ENCODE measurements around the gene PDCD11. TPM values are rescaled to one million over a fixed set of nuclear protein-coding genes. Genes with fewer than 3 reads are reported as not detected.

PDCD11 gene
- total and polyA plus RNA-seq, 4 donors, result 8.3 to 20.9 (median 9.8) TPM

DNA sequence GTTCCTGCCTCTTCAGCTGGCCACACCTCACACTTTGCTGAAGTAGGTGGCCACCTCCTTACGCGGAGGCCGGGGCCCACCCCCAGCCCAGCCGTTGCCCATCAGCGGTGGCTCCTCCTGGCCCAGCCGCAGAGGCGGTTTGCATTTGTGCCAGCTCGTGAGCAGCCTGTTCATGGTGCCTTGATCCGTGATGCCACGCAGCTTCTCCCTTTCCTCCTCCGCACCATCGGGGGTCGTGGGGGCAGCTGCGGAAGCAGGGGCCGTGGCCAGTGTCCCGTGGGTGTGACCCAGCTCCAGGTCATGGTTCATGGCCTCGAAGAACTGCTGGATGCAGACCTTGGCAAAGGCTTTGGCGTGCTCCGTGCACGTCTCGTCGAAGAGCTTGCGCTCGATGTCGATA lies 58.8 kb downstream of the PDCD11 start:
- no peak for DNase-seq (ENCODE audit: low spot score)
- WGBS, result 88% methylated on average over 25 of the region's 25 CpGs

DNA sequence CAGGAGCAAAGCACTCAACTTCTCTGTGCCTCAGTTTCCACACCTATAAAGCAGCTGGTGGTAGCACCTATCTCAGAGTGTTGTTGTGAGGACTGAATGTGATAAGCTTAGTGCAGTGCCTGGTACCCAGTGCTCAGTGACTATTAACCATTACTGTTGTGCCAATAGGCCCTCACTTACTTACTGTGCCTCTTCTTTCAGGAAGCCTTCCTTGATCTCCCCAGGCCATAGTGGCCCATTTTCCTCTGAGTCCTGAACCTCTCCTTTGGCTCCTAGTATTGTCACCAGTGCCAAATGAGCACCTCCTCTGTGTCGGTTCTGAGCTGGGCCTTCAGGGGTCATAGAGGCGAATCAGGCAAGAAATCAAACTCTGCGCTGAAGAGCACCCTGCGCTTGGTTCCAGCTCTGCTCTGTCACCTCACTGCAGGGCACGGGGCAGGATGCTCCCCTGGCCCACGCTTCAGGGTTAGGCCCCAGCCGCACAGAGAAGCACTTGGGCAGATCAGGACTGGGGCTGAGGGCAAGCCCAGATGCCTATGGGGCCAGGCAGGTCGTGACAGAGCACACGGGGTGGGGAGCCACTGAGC lies 59.7 kb downstream of the PDCD11 start:
- H3K27ac ChIP-seq (ENCODE audit: low read depth in 1 of 2, low read length in 2 of 2), result no peak overlapping the region
- H3K36me3 ChIP-seq (ENCODE audit: control insufficient read depth in 4 of 4, insufficient read depth in 3 of 4, low read depth in 1 of 4, low read length in 3 of 4), result no peaks in the 10 kb centered on the region
- 95% methylated on average over 9 of the region's 9 CpGs for WGBS
- H3K9ac ChIP-seq (ENCODE audit: low read depth in 1 of 2, low read length in 2 of 2), result no peak overlapping the region
- no peaks in the 10 kb centered on the region for H3K9me3 ChIP-seq (ENCODE audit: control insufficient read depth in 4 of 4, low read length in 3 of 4)
- no peak overlapping the region for H3K4me3 ChIP-seq (ENCODE audit: low read depth in 1 of 3, low read length in 3 of 3)
- no peaks in the 10 kb centered on the region for H3K27me3 ChIP-seq (ENCODE audit: control insufficient read depth in 4 of 4, insufficient read depth in 4 of 4, low read length in 3 of 4)
- TF ChIP-seq, protein P1, sequence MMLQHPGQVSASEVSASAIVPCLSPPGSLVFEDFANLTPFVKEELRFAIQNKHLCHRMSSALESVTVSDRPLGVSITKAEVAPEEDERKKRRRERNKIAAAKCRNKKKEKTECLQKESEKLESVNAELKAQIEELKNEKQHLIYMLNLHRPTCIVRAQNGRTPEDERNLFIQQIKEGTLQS (IDR thresholded peaks at IDR 0.05), result no peak
- peaks cover 0 to 5% (median 0%) of the 10 kb centered on the region in 4 donors for H3K4me1 ChIP-seq (ENCODE audit: control insufficient read depth in 4 of 4, insufficient read depth in 4 of 4, low read length in 3 of 4)
- DNase-seq (ENCODE audit: low spot score), result no peak

More for the DNA sequence above, 58.8 kb downstream of the PDCD11 start:
- no peaks in the 10 kb centered on the region for H3K27me3 ChIP-seq (ENCODE audit: control insufficient read depth in 4 of 4, insufficient read depth in 4 of 4, low read length in 3 of 4)
- no peak overlapping the region for H3K9ac ChIP-seq (ENCODE audit: low read depth in 1 of 2, low read length in 2 of 2)
- H3K4me3 ChIP-seq (ENCODE audit: low read depth in 1 of 3, low read length in 3 of 3), result no peak overlapping the region
- H3K9me3 ChIP-seq (ENCODE audit: control insufficient read depth in 4 of 4, low read length in 3 of 4), result no peaks in the 10 kb centered on the region
- no peaks in the 10 kb centered on the region for H3K36me3 ChIP-seq (ENCODE audit: control insufficient read depth in 4 of 4, insufficient read depth in 3 of 4, low read depth in 1 of 4, low read length in 3 of 4)
- no peak overlapping the region for H3K27ac ChIP-seq (ENCODE audit: low read depth in 1 of 2, low read length in 2 of 2)
- TF ChIP-seq FOXA1 (IDR thresholded peaks at IDR 0.05), result no peak
- TF ChIP-seq HNF4A (conservative IDR thresholded peaks at IDR 0.05), result no peak
- no peak for TF ChIP-seq RAD21 (IDR thresholded peaks at IDR 0.05)
- TF ChIP-seq, protein P2, sequence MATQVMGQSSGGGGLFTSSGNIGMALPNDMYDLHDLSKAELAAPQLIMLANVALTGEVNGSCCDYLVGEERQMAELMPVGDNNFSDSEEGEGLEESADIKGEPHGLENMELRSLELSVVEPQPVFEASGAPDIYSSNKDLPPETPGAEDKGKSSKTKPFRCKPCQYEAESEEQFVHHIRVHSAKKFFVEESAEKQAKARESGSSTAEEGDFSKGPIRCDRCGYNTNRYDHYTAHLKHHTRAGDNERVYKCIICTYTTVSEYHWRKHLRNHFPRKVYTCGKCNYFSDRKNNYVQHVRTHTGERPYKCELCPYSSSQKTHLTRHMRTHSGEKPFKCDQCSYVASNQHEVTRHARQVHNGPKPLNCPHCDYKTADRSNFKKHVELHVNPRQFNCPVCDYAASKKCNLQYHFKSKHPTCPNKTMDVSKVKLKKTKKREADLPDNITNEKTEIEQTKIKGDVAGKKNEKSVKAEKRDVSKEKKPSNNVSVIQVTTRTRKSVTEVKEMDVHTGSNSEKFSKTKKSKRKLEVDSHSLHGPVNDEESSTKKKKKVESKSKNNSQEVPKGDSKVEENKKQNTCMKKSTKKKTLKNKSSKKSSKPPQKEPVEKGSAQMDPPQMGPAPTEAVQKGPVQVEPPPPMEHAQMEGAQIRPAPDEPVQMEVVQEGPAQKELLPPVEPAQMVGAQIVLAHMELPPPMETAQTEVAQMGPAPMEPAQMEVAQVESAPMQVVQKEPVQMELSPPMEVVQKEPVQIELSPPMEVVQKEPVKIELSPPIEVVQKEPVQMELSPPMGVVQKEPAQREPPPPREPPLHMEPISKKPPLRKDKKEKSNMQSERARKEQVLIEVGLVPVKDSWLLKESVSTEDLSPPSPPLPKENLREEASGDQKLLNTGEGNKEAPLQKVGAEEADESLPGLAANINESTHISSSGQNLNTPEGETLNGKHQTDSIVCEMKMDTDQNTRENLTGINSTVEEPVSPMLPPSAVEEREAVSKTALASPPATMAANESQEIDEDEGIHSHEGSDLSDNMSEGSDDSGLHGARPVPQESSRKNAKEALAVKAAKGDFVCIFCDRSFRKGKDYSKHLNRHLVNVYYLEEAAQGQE (IDR thresholded peaks at IDR 0.05), result no peak
- TF ChIP-seq EGR1 (IDR thresholded peaks at IDR 0.05; ENCODE audit: low read depth in 2 of 2), result no peak
- no peak for TF ChIP-seq HNF4G (IDR thresholded peaks at IDR 0.05)
- no peak for TF ChIP-seq RXRA (IDR thresholded peaks at IDR 0.05)
- no peak for TF ChIP-seq FOXA2 (IDR thresholded peaks at IDR 0.05)
- no peak for TF ChIP-seq YY1 (IDR thresholded peaks at IDR 0.05)
- peaks cover 0 to 5% (median 1%) of the 10 kb centered on the region in 4 donors for H3K4me1 ChIP-seq (ENCODE audit: control insufficient read depth in 4 of 4, insufficient read depth in 4 of 4, low read length in 3 of 4)

DNA sequence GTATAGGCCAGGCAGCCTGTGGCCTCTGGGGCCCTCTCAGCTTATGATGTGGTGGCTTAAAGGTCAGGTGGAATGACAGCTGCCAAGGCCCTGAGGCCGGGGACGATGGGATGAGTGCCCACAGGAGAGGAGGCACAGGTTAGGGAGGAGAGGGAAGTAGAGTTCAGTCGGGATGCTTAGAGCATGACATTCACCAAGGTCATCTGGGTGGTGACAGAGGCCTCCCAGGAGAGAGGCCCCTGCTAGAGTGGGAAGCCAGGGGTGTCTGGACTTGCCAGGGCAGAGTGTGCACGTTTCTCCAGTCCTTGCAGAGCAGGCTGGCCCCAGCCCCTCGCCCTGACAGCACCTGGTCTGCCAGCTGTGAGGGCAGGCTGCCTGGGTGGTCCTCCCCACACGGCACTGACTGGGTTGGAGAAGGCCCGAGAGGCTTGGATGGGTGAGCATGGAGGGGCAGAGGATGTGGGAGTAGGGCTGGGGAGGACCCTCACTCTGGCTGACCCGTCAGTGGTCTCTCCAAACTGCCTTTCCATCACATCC lies 60.8 kb downstream of the PDCD11 start:
- WGBS, result 88% methylated on average over 8 of the region's 8 CpGs
- H3K4me1 ChIP-seq (ENCODE audit: control insufficient read depth in 4 of 4, insufficient read depth in 4 of 4, low read length in 3 of 4), result no peaks in the 10 kb centered on the region
- no peak overlapping the region for H3K9ac ChIP-seq (ENCODE audit: low read depth in 1 of 2, low read length in 2 of 2)
- no peaks in the 10 kb centered on the region for H3K36me3 ChIP-seq (ENCODE audit: control insufficient read depth in 4 of 4, insufficient read depth in 3 of 4, low read depth in 1 of 4, low read length in 3 of 4)
- H3K9me3 ChIP-seq (ENCODE audit: control insufficient read depth in 4 of 4, low read length in 3 of 4), result no peaks in the 10 kb centered on the region
- no peak overlapping the region for H3K27ac ChIP-seq (ENCODE audit: low read depth in 1 of 2, low read length in 2 of 2)
- no peak for DNase-seq (ENCODE audit: low spot score)
- H3K27me3 ChIP-seq (ENCODE audit: control insufficient read depth in 4 of 4, insufficient read depth in 4 of 4, low read length in 3 of 4), result no peaks in the 10 kb centered on the region
- no peak overlapping the region for H3K4me3 ChIP-seq (ENCODE audit: low read depth in 1 of 3, low read length in 3 of 3)
- no peak for TF ChIP-seq JUND (IDR thresholded peaks at IDR 0.05)
- no peak for TF ChIP-seq RXRA (IDR thresholded peaks at IDR 0.05)
- TF ChIP-seq, protein P1 (IDR thresholded peaks at IDR 0.05), result no peak
- TF ChIP-seq, protein P3, sequence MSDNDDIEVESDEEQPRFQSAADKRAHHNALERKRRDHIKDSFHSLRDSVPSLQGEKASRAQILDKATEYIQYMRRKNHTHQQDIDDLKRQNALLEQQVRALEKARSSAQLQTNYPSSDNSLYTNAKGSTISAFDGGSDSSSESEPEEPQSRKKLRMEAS (IDR thresholded peaks at IDR 0.05), result no peak
- TF ChIP-seq TAF1 (conservative IDR thresholded peaks at IDR 0.05), result no peak
- TF ChIP-seq, protein P4, sequence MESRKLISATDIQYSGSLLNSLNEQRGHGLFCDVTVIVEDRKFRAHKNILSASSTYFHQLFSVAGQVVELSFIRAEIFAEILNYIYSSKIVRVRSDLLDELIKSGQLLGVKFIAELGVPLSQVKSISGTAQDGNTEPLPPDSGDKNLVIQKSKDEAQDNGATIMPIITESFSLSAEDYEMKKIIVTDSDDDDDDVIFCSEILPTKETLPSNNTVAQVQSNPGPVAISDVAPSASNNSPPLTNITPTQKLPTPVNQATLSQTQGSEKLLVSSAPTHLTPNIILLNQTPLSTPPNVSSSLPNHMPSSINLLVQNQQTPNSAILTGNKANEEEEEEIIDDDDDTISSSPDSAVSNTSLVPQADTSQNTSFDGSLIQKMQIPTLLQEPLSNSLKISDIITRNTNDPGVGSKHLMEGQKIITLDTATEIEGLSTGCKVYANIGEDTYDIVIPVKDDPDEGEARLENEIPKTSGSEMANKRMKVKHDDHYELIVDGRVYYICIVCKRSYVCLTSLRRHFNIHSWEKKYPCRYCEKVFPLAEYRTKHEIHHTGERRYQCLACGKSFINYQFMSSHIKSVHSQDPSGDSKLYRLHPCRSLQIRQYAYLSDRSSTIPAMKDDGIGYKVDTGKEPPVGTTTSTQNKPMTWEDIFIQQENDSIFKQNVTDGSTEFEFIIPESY (IDR thresholded peaks at IDR 0.05), result no peak
- no peak for TF ChIP-seq EGR1 (IDR thresholded peaks at IDR 0.05; ENCODE audit: low read depth in 2 of 2)
- TF ChIP-seq, protein P5, sequence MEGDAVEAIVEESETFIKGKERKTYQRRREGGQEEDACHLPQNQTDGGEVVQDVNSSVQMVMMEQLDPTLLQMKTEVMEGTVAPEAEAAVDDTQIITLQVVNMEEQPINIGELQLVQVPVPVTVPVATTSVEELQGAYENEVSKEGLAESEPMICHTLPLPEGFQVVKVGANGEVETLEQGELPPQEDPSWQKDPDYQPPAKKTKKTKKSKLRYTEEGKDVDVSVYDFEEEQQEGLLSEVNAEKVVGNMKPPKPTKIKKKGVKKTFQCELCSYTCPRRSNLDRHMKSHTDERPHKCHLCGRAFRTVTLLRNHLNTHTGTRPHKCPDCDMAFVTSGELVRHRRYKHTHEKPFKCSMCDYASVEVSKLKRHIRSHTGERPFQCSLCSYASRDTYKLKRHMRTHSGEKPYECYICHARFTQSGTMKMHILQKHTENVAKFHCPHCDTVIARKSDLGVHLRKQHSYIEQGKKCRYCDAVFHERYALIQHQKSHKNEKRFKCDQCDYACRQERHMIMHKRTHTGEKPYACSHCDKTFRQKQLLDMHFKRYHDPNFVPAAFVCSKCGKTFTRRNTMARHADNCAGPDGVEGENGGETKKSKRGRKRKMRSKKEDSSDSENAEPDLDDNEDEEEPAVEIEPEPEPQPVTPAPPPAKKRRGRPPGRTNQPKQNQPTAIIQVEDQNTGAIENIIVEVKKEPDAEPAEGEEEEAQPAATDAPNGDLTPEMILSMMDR (IDR thresholded peaks at IDR 0.05; ENCODE audit: low read depth, low read length, missing input control), result no peak
- TF ChIP-seq, protein P2 (IDR thresholded peaks at IDR 0.05), result no peak
- TF ChIP-seq FOXA1 (IDR thresholded peaks at IDR 0.05), result no peak

Data from liver (tissue), 9 donors.